Calu3 (cell line): ENCODE measurements around the gene ZNF536. TPM values are rescaled to one million over a fixed set of nuclear protein-coding genes. Genes with fewer than 3 reads are reported as not detected.
"Not testable (repeated sequence)": the region's sequence is repeated elsewhere in the genome, so short reads cannot be mapped to it uniquely, and the experiment has no call there.

ENCODE experiments used
- BruUV-seq: library from RNA; stranded (reverse); fragments of 400-500 nt; replicated peaks from 2 replicates; lab custom pipeline; 2021; lab: Mats Ljungman, UMichigan
- CTCF ChIA-PET: fragments of 300-600 bp; sonication (Branson Sonifier 250); formaldehyde crosslinking; loops from one replicate; lab custom pipeline; 2022; ENCODE audit warnings: antibody characterized with exemption; lab: Charles Lee
- DNase-seq: peaks from one replicate; pipeline ENCODE4 v3.0.0; 2022
- H3K27ac Mint-ChIP-seq: one replicate; pipeline ENCODE4 v1.8.0; 2022; ENCODE audit warnings: mixed read lengths; ENCODE audit not compliant: unreplicated experiment
- H3K27me3 Mint-ChIP-seq: one replicate; pipeline ENCODE4 v1.8.0; 2022; ENCODE audit warnings: mixed read lengths; ENCODE audit not compliant: unreplicated experiment
- H3K36me3 Mint-ChIP-seq: one replicate; pipeline ENCODE4 v1.8.0; 2022; ENCODE audit warnings: mild to moderate bottlenecking, moderate library complexity, mixed read lengths; ENCODE audit not compliant: insufficient read depth, unreplicated experiment
- H3K4me1 Mint-ChIP-seq: one replicate; pipeline ENCODE4 v1.8.0; 2022; ENCODE audit warnings: mild to moderate bottlenecking, low read depth, mixed read lengths; ENCODE audit not compliant: unreplicated experiment
- H3K4me3 Mint-ChIP-seq: one replicate; pipeline ENCODE4 v1.8.0; 2022; ENCODE audit warnings: mild to moderate bottlenecking, low read depth, moderate library complexity, mixed read lengths; ENCODE audit not compliant: unreplicated experiment
- H3K9me3 Mint-ChIP-seq: one replicate; pipeline ENCODE4 v1.8.0; 2022; ENCODE audit warnings: low read depth, mixed read lengths; ENCODE audit not compliant: unreplicated experiment
- CTCF ChIP-seq: fragments of 200-600 bp; IDR thresholded peaks from one replicate; pipeline ENCODE4 v1.8.0; 2022; ENCODE audit warnings: antibody characterized with exemption; ENCODE audit not compliant: unreplicated experiment
- intact Hi-C: fragments of 100-400 bp; cut with micrococcal nuclease; formaldehyde crosslinking; loops from one replicate; pipeline ENCODE4 v1.10.0; 2022; ENCODE audit not compliant: unreplicated experiment
- total RNA-seq: library from RNA; stranded (reverse); gene quantifications from 2 replicates; pipeline ENCODE4 v1.2.3, GENCODE V29; 2022

ZNF536 gene
- total RNA-seq, 1 experiment from 2014 or later, result not detected

GRCh38 chr19:30490760-30491159 lies 118.6 kb downstream of the ZNF536 start:
- no TSS peak for BruUV-seq
- TF ChIP-seq CTCF, result no peak
- CTCF ChIA-PET, result no interaction called here
- Mint-ChIP-seq H3K4me3 (no peak overlapping the region), H3K9me3 (peaks cover 2% of the 10 kb centered on the region), H3K27ac (no peak overlapping the region), H3K36me3 (no peaks in the 10 kb centered on the region), H3K27me3 (no peaks in the 10 kb centered on the region), H3K4me1 (no peaks in the 10 kb centered on the region)
- DNase-seq, result no peak
- intact Hi-C loops, result no loop called here

GRCh38 chr19:30492586-30493270 lies 120.5 kb downstream of the ZNF536 start:
- H3K4me3 Mint-ChIP-seq, result no peak overlapping the region
- DNase-seq, result no peak
- peaks cover 6% of the 10 kb centered on the region for H3K9me3 Mint-ChIP-seq
- TF ChIP-seq CTCF, result no peak
- H3K4me1 Mint-ChIP-seq, result no peaks in the 10 kb centered on the region
- CTCF ChIA-PET, result no interaction called here
- no peaks in the 10 kb centered on the region for H3K36me3 Mint-ChIP-seq
- no peaks in the 10 kb centered on the region for H3K27me3 Mint-ChIP-seq
- H3K27ac Mint-ChIP-seq, result no peak overlapping the region
- intact Hi-C loops, result no loop called here
- BruUV-seq, result no TSS peak

GRCh38 chr19:30497034-30497433 lies 124.8 kb downstream of the ZNF536 start:
- no TSS peak for BruUV-seq
- H3K27ac Mint-ChIP-seq, result no peak overlapping the region
- no peak for TF ChIP-seq CTCF
- peaks cover 7% of the 10 kb centered on the region for H3K9me3 Mint-ChIP-seq
- H3K36me3 Mint-ChIP-seq, result no peaks in the 10 kb centered on the region
- no peak overlapping the region for H3K4me3 Mint-ChIP-seq
- CTCF ChIA-PET, result no interaction called here
- H3K27me3 Mint-ChIP-seq, result no peaks in the 10 kb centered on the region
- intact Hi-C loops, result no loop called here
- no peaks in the 10 kb centered on the region for H3K4me1 Mint-ChIP-seq
- no peak for DNase-seq

- H3K9me3 Mint-ChIP-seq, BruUV-seq, H3K4me3 Mint-ChIP-seq, CTCF ChIA-PET, DNase-seq, H3K27ac Mint-ChIP-seq, H3K4me1 Mint-ChIP-seq, H3K27me3 Mint-ChIP-seq, intact Hi-C loops, H3K36me3 Mint-ChIP-seq: not testable (repeated sequence)
Observed at GRCh38 chr19:30498085-30498484, 125.9 kb downstream of the ZNF536 start.

GRCh38 chr19:30498707-30499106 lies 126.5 kb downstream of the ZNF536 start:
- CTCF ChIA-PET, result no interaction called here
- Mint-ChIP-seq H3K27me3 (no peaks in the 10 kb centered on the region), H3K36me3 (no peaks in the 10 kb centered on the region), H3K4me3 (no peak overlapping the region), H3K9me3 (peaks cover 9% of the 10 kb centered on the region), H3K27ac (no peak overlapping the region), H3K4me1 (no peaks in the 10 kb centered on the region)
- no peak for TF ChIP-seq CTCF
- intact Hi-C loops, result no loop called here
- no peak for DNase-seq
- BruUV-seq, result no TSS peak
